ENCODE results near the gene IL20RA.
"Not testable (repeated sequence)": the region's sequence is repeated elsewhere in the genome, so short reads cannot be mapped to it uniquely, and the experiment has no call there.

The IL20RA gene, protein sequence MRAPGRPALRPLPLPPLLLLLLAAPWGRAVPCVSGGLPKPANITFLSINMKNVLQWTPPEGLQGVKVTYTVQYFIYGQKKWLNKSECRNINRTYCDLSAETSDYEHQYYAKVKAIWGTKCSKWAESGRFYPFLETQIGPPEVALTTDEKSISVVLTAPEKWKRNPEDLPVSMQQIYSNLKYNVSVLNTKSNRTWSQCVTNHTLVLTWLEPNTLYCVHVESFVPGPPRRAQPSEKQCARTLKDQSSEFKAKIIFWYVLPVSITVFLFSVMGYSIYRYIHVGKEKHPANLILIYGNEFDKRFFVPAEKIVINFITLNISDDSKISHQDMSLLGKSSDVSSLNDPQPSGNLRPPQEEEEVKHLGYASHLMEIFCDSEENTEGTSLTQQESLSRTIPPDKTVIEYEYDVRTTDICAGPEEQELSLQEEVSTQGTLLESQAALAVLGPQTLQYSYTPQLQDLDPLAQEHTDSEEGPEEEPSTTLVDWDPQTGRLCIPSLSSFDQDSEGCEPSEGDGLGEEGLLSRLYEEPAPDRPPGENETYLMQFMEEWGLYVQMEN

DNA sequence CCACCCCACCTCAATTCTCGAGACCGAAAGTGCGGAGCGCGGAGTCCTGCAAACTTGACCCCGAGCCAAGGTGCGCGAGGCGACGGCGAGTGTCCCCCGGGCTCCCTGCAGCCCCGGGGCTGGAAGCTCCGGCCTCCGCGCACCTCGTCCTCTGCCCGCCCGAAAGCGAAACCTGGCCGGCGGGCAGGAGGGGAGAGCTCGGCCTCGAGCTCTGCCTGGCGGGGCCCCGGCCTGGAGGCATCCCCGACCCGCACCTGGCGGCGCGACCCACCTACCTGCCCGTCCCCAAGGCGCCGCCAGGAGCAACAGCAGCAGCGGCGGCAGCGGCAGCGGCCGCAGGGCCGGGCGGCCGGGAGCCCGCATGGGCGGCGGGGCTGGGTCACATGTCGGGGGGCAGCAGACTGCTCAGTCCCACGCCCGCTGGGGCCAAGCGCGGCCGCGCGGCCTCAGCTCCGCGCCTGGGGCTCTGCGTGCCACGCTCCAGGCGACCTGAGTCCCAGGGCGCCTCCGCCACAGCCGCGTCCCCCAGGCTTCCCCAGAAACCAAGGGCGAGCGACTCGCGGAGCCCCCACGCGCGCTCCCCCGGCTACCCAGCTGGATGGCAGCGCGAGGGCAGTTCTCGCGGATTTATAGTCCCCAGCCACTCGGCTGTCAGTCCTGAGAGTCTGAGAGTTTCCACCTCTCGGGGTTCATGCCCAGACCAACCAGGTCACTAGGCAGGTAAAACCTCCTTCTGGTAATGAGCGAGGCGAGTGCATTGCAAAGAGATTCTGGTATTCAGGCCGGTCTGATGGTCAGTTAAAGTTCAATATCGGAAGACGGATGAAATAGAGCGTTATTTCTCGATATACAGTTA lies at the start of gene IL20RA:
TSS of gene IL20RA (minus strand) at position 600 of the 856 bp plus-strand sequence. CDS start at position 363, 237 bp downstream.
- in situ Hi-C loops (cut with HindIII; ENCODE audit: low pct_ligation_motif_present, low pct_unique_long_range_greater_than_20kb, low sequenced_read_pairs), result no loop called here
- DNase-seq, result peak; percentile 5

DNA sequence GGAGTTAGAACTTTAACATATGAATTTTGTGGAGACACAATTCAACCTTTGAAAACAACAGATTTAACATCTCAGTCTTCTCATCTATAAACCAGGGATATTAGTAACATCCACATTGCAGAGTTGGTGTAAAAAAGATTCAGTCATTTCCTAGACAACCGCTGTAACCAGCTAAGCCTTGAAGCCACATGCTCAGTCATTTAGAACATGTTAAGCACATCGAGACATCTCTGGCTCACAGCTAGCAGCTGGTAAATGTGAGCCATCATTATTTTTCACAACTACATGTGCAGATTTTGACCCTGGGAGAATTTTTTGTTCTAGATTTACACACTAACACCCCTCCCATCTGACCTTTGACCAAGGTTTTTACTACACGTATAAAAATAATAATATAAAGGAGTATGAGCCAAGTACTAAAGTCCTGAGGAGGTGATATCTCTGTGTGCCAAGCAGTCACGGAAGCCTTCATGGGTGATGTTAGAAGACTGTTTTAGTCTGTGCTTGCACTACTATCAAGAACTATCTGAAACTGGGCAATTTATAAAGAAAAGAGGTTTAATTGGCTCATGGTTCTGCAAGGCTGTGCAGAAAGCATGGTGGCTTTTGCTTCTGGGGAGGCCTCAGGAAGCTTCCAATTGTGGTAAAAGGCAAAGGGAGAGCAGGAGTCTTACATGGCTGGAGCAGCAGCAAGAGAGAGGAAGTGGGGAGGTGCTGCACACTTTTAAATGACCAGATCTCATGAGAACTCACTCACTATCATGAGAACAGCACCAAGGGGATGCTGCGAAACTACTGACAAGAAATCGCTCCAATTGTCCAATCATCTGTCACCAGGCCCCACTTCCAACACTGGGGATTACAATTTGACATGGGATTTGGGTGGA lies 48.7 kb upstream of the IL20RA start:
- in situ Hi-C loops (cut with HindIII; ENCODE audit: low pct_ligation_motif_present, low pct_unique_long_range_greater_than_20kb, low sequenced_read_pairs), result no loop called here
- DNase-seq, result no peak

DNA sequence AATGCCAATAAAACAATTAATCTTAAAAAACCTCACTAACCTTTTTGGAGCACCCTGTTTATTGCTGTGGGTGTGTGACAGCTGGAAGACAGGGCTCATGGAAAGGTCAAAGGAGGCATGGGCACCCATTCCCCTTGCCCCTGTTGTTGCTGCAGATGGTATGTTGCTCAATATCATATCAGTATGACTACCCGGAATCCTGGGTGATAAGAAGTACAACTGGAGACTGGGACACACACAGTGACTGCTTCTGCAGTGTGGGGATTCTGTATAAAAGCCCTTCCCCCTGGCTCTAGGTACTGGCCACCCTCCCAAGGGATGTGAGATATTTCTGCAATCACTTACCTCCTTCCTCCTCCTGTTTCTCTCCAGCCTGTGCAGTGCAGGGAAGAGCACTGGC lies 47.3 kb upstream of the IL20RA start:
- no peak for DNase-seq
- in situ Hi-C loops (cut with HindIII; ENCODE audit: low pct_ligation_motif_present, low pct_unique_long_range_greater_than_20kb, low sequenced_read_pairs), result no loop called here

DNA sequence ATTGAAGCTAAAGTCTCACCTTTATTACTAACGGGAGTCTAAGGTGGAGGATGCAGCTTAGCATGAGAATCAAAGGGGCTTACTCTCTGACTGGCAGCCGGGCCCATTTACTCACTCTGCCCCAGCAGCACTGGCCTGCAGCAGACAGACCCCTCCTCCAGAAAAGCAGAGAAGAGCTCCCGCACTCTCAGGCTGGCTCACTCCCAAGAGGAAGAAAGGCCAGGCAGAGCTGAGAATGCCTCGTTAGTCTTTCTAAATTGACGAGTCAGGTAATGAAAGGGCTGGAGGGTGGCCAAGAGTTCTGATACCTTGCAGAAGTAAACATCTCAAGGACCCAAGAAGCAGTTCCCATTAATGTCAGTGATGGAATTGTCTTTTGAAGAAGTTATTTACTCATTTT lies 44.5 kb upstream of the IL20RA start:
- DNase-seq, result no peak
- in situ Hi-C loops (cut with HindIII; ENCODE audit: low pct_ligation_motif_present, low pct_unique_long_range_greater_than_20kb, low sequenced_read_pairs), result no loop called here

DNA sequence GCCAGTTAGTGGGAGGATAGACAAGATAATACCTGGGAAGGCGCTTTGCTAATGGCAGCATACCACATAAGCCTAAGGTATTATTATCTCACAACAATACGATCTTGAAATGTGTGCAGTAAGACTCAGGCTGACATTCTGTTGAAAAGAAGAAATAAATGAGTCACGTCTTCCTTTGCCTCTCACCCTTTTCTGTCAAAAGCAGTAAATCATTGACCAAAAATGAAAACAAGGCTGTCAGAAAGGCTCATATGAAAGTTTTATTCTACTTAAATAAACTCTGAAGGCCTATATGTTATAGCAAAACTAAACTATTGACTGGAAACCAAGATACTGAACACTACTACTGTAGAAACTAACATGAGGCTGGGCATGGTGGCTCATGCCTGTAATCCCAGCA lies 43.1 kb upstream of the IL20RA start:
- peak; percentile 33 for DNase-seq
- in situ Hi-C loops (cut with HindIII; ENCODE audit: low pct_ligation_motif_present, low pct_unique_long_range_greater_than_20kb, low sequenced_read_pairs), result no loop called here

DNA sequence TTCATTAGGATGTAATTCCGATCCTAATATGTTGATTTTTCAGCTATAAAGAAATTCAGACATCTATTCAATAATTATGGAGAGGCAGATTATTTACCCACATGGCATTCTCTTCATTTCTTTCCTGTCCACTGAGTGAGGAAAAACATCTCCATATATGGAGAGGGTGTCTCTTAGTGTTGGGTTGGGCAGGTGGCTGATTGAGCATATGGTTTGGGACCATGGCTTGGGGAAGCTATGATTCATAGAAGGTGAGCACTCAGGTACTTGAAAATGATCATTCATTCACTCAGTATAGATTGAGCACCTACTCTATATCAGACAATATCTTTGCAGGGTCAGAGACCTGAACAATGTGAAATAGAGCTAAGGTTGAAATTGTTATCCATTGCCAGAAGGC lies 41.3 kb upstream of the IL20RA start:
- no peak for DNase-seq
- in situ Hi-C loops (cut with HindIII; ENCODE audit: low pct_ligation_motif_present, low pct_unique_long_range_greater_than_20kb, low sequenced_read_pairs), result no loop called here

DNA sequence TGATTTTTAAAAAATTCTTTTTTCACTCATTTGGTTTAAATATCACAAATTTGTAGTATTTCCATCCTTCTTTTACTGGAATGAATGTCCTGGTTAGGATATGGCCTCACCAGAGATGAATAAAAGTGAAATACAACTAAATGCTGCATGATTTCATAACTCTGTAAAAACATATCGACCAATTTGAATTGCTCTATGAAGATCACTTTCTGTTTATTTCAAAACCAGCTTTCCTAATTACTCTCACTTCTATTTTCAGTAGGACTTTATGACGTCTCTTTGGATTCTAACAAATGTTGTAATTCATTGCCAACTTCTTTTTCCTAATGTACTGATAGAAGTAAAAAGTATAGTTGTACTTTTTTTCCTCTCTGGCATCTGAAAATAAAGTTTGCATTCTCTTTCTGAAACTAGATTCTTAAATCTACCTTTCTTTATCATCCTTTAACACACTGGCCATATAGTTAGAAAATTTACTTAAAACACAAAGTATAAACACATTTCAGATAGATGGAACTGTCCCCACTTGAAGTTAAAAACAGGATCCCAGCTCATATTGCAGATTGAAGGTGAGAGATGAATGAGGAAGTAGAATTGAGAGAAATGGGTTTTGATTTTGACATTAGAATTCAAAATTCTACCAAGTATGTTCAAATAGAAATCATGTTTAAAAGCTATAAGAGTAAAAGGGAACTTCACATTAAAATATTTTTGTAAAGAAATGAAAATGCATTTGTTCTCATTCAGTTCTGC lies 40.3 kb upstream of the IL20RA start:
- in situ Hi-C loops (cut with HindIII; ENCODE audit: low pct_ligation_motif_present, low pct_unique_long_range_greater_than_20kb, low sequenced_read_pairs), result no loop called here
- no peak for DNase-seq

DNA sequence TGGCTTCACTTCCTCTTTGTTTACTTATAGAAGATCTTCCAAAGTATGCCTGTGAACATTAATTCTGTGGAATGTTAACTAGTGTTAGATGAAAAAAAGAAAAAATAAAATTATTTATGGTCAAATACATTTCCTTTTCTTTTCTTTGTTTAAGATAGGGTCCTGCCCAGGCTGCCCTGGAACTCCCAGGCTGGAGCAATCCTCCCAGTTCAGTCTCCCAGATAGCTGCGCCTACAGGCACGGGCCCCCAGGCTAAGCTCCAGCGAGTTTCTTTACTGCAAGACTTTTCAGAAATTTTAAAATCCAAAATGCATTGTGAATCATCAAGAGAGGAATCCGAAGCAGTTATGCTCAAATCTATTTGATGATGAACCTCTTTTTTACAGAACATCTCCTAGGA lies 39.3 kb upstream of the IL20RA start:
- in situ Hi-C loops (cut with HindIII; ENCODE audit: low pct_ligation_motif_present, low pct_unique_long_range_greater_than_20kb, low sequenced_read_pairs), result no loop called here
- no peak for DNase-seq

DNA sequence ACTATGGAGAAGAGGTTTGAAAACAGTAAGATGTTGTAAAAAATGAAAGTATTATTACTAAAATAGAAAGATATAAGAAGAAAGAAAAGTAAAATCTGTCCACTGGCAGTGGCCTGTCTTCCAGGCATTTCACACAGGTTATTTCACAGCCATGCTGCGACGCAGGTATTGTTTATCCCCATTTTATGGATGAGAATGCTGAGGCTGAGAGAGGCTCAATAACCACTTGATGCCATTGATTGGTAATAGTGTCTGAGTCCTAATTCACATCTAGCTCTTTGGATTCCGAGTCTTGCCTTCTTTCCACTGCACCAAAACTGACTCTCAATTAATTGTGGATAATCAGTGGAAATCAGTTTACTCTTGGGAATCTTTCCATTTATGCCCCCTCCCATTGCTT lies 37.2 kb upstream of the IL20RA start:
- in situ Hi-C loops (cut with HindIII; ENCODE audit: low pct_ligation_motif_present, low pct_unique_long_range_greater_than_20kb, low sequenced_read_pairs), result no loop called here
- DNase-seq, result no peak

DNA sequence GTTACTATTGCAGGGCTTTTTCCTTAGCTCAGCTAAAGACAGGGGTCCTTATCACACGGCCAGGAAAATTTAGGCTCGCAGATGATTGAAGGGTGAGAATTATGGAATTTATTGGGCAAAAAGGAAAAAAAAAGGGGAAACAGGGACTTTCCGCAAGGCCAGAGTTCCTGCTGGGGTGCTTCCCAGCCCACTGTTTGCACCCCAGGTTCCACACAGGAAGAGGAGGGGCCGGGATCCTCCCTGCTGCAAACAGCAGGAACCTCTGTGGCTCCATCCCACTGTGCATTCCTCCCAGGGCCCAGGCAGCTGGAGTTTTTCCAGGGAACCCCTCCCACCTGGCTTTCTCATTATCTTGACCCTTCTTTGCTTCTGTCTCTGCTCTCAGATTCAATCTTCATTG lies 35.9 kb upstream of the IL20RA start:
- in situ Hi-C loops (cut with HindIII; ENCODE audit: low pct_ligation_motif_present, low pct_unique_long_range_greater_than_20kb, low sequenced_read_pairs), result no loop called here
- DNase-seq, result no peak

DNA sequence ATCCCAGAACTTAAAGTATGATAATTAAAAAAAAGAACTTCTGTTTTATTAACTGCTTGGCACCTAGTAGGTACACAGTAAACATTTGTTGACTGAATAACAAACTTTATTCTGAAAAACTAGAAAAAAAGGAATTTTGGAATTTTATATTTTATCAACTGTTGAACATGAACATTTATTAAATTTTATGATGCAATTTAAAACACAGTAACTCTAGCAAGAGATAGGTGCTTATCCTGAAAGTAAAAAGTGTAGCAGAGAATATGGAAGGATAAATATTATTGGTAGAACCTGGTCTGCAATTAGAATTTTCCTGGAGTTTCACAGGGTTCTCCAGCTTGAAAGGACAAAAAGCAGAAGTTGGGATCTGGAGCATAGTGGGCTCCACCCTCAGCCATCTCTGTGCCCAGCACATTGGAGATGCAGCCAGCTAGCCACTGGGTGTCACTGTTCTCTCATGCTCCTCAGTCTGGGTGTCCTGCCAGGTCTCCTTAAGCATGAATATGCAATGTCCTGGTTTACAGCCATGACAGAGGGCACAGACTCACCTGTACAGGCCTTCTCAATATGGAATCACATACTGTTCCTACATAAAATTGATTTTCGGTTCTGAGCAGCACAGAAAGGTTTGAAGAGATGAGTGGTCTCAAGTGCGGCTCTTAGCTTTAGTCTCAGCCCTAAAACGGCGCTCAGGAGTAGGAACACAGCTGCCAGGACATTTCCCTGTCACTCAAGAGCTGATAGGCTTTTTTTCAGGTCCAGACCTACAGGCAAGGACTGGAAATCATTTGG lies 31.7 kb upstream of the IL20RA start:
- DNase-seq, result peak; percentile 53
- in situ Hi-C loops (cut with HindIII; ENCODE audit: low pct_ligation_motif_present, low pct_unique_long_range_greater_than_20kb, low sequenced_read_pairs), result no loop called here

DNA sequence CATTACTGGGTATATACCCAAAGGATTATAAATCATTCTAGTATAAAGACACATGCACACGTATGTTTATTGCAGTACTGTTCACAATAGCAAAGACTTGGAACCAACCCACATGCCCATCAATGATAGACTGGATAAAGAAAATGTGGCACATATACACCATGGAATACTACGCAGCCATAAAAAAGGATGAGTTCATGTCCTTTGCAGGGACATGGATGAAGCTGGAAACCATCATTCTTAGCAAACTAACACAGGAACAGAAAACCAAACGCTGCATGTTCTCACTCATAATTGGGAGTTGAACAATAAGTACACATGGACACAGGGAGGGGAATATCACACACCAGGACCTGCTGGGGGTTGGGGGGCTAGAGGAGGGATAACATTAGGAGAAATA lies 31.0 kb upstream of the IL20RA start:
- DNase-seq; in situ Hi-C loops (cut with HindIII; ENCODE audit: low pct_ligation_motif_present, low pct_unique_long_range_greater_than_20kb, low sequenced_read_pairs): not testable (repeated sequence)

DNA sequence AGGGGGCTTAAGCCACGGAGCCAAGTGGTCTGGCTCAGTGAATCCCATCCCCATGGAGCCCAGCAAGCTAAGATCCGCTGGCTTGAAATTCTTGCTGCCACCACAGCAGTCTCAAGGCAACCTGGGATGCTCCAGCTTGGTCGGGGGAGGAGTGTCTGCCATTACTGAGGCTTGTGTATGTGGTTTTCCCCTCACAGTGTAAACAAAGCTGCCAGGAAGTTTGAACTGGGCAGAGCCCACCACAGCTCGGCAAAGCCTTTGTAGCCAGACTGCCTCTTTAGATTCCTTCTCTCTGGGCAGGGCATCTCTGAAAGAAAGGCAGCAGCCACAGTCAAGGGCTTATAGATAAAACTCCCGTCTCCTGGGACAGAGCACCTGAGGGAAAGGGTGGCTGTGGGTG lies 25.5 kb upstream of the IL20RA start:
- DNase-seq, result no peak
- in situ Hi-C loops (cut with HindIII; ENCODE audit: low pct_ligation_motif_present, low pct_unique_long_range_greater_than_20kb, low sequenced_read_pairs), result no loop called here

DNA sequence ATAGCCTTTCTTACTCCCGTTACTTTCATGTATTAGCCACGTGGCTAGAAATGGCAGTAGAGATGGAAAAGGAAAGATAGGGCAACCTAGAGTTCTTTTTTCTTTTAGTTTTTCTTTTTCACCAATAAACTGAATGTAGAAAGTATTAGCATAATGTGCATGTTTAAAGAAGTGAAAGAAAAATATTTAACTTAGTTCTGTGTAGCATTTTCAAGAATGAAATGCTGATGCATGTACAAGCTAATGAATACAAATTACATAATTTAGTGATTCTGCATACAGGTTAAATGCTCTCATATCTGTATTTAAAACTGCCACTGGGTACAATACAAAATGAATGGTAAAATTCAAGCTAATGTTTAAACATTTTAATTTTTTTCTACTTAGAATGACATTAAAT lies 22.6 kb upstream of the IL20RA start:
- in situ Hi-C loops (cut with HindIII; ENCODE audit: low pct_ligation_motif_present, low pct_unique_long_range_greater_than_20kb, low sequenced_read_pairs), result no loop called here
- no peak for DNase-seq

DNA sequence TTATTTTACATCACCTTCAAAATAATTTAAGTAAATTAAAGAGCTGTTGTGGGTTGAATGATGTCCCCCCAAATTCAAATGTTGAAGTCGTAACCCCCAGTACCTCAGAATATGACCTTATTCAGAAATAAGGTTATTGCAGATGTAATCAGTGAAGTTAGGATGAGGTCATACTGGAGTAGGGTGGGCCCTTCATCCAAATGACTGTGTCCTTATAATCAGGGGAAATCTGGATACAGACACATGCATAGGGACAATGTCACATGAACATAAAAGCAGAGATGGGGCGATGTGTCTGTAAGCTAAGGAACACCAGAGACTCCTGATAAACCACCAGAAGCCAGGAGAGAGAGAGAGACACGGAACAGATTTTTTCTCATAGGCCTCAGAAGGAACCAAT lies 13.3 kb upstream of the IL20RA start:
- in situ Hi-C loops (cut with HindIII; ENCODE audit: low pct_ligation_motif_present, low pct_unique_long_range_greater_than_20kb, low sequenced_read_pairs), result no loop called here

DNA sequence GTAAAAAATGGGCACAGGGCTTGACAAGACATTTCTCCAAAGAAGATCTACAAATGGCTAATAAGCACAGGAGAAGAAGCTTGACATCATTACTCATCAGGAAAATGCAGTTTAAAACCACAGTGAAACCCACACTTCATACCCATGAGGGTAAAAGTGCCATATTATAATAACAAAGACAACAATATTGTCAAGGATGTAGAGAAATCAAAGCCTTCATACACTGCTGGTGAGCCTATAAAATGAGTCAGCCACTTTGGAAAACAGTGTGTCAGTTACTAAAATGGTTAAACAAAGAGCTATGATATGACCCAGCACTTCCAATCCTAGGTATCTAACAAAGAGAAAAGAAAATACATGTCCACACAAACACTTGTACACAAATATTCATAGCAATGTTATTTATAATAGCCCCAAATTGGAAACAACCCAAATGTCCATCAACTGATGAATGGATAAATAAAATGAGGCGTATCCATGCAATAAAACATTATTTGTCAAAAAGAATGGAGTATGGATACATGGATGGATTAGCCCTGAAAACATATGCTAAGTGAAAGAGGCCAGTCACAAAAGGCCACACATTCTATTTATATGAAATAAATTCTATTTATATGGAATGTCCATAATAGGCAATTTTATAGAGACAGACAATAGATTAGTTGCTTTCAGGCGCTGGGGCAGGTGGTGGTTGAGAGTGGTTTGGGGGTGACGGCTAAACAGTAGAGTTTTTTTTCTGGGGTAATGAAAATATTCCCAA lies 11.5 kb upstream of the IL20RA start:
- in situ Hi-C loops (cut with HindIII; ENCODE audit: low pct_ligation_motif_present, low pct_unique_long_range_greater_than_20kb, low sequenced_read_pairs), result no loop called here

More for the DNA sequence above, 13.3 kb upstream of the IL20RA start:
- DNase-seq, result no peak

More for the DNA sequence above, 11.5 kb upstream of the IL20RA start:
- DNase-seq, result no peak

Data from ACHN (cell line).